NCI-H82 treated with DMSO at 0.1 percent for 48 hours (cell line): ENCODE measurements around the gene TRIM41.
"Not testable (repeated sequence)": the region's sequence is repeated elsewhere in the genome, so short reads cannot be mapped to it uniquely, and the experiment has no call there.

ENCODE experiments used
- DNase-seq: peaks from one replicate; lab custom pipeline; 2025; ENCODE audit not compliant: unreplicated experiment; lab: John Stamatoyannopoulos, UW

The TRIM41 gene

DNA sequence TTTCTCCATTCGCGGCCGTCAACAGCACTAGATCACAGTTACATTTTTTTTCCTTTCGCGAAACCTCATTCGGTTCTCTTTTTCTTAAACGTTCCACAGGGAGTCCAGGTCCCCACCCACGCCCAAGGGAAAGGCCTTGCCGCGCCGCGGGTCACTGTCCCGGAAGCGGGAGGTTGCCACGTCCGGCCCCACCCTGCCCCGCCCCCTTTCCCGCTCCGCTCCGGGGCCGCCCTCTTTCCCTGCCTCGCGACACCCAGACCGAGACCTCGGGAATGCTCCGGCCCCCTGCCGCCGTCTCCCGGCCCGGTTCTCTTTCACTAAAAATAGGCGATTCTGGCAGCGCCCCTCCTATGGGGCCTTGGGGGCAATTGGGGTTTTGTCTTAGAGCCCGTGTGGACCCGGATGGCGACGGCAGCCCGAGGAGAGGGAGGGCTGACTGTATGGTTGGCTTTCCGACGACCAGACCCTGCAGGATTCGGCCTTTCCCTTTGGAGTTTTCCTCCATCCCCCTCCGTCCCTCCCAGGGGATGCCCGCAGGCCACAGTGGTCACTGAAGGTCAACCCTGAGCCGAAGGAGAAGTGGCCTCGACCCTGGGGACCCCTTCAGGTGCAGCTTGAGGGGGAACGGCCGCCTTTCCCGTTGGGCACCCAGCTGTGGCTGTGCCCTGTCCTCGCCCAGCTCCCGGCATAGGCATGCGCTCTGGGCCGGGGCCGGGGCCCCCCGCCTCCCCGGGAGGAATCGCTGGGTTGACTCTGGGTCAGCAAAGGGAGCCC lies 23.4 kb downstream of the TRIM41 start:
- no peak for DNase-seq

DNA sequence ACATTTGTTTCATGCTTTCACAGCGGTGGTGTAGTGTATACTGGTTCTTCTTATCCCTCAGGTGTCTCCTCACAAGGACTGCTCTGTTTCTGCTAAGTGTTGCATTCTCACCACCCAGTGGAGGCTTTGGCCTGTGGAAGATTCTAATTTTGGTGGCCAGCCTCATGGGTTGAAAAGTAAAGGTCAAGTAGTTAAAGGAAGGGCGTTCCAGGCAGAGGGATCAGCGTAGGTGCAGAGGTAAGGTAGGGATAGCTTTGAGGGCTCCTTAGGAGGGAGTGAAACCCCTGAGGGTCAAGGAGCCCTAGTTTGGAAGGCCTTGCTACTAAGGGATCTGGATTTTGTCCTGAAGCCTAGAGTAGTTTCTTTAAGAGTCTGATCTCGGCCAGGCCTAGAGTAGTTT lies 25.2 kb downstream of the TRIM41 start:
- no peak for DNase-seq

DNA sequence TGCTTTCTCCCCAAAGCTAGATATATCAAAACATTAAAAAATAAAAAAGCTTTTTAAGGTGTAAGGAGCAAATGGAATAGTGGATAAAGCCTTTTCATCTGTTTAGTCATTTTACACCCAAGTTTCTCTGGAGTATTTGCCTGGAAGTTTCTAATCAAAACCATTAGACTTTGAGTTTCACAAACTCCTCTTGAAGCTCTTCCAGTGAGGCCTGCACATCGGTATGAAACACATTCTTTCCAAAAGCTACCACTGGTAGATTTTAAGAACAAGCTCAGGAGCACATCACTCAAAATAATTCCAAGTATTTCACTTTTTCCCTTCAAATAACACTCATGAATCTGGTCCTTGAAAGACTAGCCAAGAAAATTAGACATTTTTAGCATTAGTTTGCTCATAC lies 32.2 kb downstream of the TRIM41 start:
- no peak for DNase-seq

DNA sequence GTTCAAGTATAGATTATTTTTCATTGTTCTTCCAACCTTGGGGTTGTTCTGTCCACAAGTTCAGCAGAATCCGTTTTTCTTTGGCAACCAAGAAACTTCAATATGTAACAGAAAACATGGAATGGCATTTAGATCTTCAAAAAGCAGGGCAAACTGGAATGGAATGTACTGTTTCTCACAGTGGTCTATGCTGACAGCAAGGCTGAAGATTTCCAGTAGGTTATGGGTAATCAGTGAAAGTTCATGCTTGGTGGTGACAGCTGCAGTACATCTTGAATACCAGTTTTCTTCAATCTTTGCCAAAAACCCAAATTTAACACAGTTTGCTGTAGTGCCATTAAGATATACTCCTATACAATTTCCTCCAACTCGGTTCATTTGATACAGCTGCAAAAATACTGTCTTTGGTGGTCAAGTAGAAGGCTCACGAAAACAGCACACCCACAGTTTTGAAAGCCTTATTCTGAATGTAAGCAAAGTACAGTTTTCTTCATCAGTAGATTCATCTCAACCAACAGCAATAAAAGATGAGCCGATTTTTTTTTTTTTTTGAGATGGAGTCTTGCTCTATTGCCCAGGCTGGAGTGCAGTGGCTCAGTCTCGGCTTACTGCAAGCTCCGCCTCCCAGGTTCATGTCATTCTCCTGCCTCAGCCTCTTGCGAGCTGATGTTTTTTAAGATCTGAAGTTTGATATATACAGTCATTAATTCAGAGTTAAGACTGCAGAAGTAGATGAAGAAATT lies 32.9 kb downstream of the TRIM41 start:
- no peak for DNase-seq

DNA sequence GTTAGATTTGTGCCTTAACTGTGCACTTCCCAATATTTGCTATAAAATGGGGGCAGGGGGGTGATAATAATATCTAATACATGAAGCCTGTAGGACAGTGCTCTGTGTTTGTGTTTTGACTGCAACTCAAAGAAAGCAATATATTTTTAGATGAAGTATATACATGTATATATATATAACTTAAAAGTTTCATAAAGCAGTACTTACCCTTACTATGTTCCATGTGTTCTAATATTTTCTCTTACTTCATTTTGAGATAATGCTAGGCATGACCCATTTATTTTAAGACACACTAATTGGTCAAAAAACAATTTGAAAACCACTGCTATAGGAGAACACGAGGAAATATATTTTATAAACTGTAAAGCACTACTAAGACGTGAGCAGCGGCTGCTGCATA lies 35.5 kb downstream of the TRIM41 start:
- no peak for DNase-seq

DNA sequence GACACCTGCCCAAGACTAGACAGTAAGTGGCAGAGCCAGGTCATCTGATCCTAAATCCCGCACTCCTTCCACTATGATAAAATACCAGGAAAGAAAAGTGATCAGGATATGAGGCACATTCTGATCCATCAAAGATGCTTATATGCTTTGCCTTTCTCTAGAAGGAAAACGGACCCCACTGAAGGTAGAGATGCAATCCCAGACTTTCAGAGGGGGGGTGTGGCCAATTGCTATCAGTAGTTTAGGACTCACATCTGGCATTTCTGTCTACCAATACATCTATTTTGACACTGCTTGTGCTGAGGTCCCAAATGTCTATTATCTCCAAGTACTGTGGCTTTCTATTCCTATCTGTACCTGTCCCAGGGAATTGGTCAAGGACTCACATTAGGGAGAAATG lies 36.2 kb downstream of the TRIM41 start:
- no peak for DNase-seq

DNA sequence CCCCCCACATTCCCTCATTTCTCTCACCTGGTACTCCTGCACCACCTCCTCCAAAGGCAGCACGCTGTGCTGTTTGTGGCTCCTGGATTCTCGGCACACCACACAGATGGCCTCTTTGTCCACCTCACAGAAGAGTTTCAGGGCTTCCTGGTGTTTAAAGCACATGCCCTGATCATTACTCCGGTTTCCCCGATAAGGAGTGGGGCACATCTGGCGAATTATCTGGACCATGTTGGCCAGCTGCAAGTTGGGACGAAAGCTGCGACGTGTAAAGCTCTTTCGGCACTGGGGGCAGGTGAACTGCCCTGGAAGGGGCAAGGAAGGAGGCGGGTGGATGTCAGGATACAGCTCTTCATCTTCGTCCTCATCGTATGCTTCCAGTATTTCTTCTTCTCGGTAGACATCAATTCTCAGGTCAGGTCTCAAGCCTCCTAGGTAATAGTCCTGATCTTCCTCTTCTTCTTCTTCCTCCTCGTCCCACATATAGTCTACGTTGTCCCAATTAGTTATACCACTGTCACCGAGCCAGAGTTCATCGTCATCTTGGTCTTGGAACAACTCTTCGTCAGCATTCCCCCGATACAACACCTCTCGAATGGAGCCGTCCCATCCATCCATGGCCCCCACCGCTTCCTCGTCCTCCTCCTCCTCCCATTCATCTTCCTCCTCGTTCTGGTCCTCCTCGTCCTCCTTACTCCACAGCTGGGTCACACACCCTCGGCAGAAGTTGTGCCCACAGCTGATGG lies 37.1 kb downstream of the TRIM41 start:
- DNase-seq: no peak

DNA sequence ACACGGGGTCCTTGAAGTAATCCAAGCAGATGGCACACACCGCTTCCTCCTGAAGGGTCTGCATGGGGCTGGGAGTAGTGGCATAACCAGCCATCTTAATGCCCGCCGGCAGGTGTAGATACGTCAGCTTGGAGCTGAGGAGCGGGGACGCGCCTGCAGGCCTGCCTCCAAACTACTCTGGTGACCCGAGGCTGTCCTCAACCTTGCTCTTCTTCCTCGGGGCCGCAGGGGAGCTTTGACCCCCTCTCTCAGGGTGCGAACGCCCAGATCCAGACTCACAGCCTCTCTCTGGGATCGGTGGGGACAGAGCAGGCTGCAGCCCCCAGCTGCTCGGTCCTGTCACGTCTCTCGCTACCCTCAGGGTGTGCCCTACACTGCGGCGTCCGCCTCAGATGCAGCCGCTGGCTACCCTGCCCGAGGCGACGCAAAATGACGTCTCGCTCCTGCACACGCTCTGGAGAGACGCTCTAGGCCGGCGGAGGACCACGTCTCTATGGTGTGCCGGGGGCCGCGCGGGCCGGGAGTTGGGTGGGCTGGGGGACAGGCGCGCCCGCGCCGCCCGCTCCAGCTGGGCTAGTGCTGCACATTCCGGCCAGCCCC lies 37.7 kb downstream of the TRIM41 start, which contains the start of gene TRIM52:
TRIM52 (minus strand) TSS at position 424 of the 600 bp plus-strand sequence; CDS start at position 94, 330 bp downstream.
- DNase-seq: no peak

DNA sequence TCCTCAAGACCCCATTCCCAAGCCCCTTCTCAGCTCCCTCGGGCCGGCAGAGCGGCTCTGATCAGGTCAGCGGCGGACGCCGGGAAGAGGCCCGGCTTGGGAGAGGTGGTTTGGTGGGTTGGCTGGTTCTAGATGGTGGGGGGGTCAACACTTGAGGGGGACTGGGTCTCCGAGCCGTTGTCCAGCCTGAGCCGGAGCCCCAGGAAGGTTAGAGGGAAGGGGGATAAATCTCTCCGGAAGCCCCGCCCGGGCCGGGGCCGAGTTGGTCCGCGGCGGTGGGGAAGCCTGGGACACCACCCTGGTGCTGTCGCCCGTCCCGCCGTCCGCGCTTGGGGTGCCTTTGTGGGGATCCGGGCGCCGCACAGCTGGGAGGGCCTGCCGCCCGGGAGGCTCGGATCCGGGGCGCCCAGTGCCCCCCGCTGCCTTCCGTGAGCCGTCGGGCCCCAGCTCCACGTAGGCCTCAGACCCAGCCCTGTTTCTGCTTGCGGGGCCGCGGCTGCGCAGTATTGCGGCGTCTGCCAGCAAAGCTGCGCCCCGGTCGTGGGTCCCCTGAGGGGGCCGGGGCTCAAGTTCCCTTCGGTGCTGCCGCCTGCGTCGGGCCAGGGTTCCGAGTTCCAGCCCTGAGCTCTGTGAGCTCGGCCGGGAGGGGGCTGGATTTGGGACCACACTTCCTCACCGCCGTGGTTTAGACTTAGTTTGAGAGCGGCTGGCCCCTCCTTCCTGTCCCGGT lies 38.4 kb downstream of the TRIM41 start:
- no peak for DNase-seq

DNA sequence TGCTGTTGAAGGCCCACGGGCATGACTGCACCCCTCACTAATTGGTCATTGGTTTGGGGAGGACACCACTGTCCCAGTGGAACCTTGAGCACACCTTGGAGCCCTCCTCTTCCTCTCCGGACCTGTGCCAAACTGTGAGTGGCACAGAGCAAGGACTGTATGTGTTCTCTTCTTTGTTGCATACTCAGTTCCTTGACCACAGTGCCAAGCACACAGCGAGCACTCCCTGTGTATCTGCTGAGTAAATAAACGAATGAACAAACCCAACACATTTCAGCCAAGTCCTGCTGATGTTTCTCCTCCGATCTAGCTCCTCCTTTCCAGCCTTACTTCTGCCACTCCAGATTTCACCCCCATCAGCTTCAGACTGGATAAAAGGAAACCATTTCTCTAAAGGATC lies 40.6 kb downstream of the TRIM41 start:
- no peak for DNase-seq

DNA sequence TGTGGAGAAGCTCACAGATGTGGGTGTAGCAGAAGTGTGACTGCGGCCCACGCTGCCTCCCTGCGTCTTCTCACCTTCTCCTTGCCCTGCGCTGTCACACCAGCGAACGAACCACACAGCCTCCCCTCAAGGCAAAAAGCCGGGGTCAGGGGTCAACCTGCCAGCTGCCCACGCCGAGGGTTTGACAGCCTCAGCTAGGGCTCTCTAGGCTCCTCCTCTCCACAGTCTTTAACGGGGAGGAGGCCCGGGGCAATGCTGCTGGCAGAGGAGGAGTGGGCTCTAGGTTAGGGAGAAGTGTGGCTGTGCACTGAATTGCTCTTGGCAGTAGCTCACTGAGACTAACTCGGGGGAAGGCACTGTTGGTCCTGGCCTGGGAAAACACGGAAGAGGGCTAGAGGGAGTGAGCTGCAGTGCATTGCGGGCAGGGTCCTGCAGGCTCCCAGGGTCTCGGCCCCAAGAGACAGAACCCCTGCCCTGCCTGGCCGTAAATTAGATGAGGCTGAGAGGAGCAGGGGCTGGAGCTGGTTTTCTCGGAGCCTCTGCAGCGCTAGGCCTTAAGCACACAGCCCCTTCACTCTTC lies 42.1 kb downstream of the TRIM41 start:
- DNase-seq: no peak

DNA sequence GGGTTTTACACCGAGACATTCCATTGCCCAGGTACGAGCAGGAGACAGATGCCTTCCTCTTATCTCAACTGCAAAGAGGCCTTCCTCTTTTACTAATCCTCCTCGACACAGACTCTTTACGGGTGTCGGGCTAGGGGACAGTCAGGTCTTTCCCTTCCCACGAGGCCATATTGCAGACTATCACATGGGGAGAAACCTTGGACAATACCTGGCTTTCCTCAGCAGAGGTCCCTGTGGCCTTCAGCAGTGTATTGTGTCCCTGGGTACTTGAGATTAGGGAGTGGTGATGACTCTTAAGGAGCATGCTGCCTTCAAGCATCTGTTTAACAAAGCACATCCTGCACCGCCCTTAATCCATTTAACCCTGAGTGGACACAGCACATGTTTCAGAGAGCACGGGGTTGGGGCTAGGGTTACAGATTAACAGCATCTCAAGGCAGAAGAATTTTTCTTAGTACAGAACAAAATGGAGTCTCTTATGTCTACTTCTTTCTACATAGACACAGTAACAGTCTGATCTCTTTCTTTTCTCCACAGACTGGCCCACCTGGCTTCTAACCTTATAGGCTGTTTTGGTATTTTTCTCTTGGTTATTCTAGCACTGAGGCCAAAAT lies 44.3 kb downstream of the TRIM41 start:
- DNase-seq: not testable (repeated sequence)

DNA sequence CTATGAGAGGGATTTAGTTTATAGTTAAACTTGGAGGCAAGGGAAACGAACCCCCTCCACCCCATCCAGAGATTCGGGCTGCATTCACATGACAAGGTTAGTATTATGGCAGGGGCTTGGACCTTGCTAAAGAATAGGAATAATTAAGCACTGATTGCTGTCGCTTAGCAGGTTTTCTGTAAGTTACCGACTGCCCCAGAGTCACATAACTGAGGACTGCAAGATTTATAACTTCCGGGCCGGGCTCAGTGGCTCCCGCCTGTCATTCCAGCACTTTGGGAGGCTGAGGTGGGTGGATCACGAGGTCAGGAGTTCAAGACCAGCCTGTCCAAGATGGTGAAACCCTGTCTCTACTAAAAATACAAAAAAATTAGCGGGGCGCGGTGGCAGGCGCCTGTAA lies 44.8 kb downstream of the TRIM41 start:
- not testable (repeated sequence) for DNase-seq

DNA sequence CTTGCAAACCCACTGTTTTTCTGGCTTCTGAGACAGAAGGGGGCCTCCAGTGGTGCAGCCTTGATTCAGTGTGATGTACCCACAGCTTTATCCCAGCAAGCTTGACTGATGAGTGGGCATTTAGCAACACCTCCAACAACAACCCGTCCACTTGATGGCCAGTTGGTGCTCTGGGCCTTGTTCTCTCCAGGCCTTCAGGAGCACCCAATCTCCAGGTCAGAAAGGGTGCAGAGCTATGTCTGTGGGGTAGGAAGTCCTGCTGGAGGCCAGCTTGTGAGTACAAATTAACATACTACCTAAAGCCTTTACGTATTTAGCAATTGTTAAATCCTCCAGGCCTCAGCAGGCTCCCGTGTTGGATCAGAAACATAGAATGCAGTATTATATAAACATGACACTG lies 48.0 kb downstream of the TRIM41 start:
- DNase-seq: no peak

DNA sequence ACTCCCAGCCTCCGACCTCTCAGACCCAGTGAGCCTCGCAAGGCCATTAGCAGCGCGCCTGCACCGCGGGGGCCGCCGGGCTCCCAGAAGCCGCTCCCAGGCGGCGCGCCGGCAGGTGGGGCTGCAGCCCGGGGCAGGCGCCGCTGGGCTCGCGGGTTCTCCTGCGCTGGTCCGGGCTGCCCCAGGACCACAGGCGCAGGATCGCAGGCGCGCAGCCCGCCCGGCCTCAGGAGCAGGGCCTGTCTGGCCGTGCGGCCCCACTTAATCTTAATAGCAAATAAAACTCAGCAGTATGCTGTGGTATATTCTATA lies 50.3 kb downstream of the TRIM41 start:
- not testable (repeated sequence) for DNase-seq

DNA sequence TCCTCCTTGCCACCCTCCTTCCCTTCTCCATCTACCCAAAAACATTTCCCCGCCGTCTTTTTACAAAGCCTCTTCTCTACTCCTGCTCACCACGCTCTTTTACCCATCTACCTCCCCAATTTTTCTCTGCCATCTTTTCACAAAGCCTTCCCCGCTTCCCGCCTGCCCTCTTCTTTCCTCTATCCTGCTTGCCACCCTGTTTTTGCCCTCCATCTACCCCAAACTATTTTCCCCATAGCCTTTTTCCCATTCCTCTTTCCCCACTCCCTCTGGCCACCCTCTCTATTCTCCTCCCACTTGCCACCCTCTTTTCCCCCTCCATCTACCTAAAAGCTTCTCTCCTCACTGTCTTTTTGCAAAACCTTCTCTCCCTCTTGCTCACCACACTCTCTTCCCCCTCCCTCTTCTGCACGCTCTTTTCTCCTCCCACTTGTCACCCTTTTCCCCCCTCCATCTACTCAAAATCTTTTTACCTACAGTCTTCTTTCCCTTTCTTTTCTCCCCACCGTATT lies 57.2 kb downstream of the TRIM41 start:
- no peak for DNase-seq

DNA sequence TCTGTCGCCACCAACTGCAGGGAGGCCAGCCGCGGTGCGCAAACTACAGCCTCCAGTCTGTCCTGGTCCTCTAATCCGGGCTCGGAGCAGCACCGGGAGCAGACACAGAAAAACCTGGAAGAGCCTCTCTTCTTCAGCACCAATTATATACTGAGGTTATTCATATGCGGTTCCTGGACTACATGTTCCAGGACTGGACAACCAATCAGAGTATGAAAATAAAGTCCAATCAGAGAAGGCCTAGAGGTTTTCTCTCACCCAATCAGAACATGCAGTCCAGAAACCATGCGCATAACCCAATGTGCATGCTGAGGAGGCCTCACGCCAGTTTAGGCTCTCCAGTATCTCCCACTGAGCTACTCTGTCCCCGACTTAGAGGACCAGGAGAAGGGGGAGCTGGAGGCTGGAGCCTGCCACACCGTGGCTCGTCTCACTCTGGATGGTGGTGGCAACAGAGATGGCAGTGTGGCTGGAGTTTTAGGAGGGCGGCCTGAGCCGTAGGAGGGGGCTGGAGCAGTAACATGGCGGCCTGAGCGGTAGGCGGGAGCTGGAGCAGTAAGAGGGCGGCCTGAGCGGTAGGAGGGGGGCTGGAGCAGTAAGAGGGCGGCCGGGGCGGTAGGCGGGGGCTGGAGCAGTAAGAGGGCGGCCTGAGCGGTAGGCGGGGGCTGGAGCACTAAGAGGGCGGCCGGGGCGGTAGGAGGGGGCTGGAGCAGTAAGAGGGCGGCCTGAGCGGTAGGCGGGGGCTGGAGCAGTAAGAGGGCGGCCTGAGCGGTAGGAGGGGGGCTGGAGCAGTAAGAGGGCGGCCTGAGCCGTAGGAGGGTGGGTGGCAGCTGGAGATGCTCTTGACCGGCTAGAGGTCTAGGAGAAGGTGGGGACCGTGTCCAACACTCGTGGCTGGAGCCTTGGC lies 58.2 kb downstream of the TRIM41 start:
- no peak for DNase-seq

DNA sequence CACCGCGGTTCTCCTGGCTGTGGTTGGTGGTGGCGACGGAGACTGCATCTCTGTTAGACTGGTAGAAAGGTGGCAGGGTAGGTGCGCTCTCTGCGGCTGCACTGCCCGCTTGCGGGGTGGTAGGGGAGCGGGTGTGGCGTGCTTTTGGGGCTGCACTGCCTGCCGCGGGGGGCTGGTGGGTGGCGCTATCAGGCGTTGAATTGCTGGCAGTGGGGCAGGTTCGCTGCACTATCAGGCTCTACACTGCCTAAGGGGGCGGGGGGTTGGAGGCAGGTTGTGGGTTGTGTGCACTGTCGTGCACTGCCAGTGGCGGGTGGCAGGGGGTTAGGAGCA lies 58.9 kb downstream of the TRIM41 start:
- DNase-seq: no peak

DNA sequence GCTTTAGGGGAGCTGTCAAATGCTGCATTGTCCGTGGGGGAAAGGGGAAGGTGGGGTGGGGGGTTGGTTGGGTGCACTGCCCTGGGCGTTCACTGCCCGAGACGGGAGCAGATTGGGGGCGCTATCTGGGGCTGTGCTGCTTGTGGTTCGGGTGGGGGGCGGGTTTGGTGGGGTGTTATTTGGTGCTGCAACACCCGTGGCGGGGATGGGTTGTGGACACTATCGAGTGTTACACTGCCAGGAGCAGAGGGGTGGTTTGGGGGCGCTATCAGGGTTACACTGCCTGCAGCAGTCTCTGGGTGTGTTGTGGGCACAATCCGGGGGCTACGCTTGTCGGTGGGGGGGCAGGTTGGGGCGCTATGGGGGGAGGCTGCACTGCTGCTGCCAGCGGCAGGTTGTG lies 59.3 kb downstream of the TRIM41 start:
- DNase-seq: not testable (repeated sequence)
